IPS DF 4.7 (cell line): ENCODE measurements around the gene VIT.
A peak's percentile ranks its signal among the peaks of the same experiment; 100 is the strongest.

Experiments used
- DNase-seq: peaks from one replicate; pipeline ENCODE4 v3.0.0-alpha.2; 2013; ENCODE audit warnings: low spot score; ENCODE audit errors: extremely low read depth

The VIT gene

GRCh38 chr2:36708041-36708741 is 11.7 kb downstream of the VIT start:
- no peak for DNase-seq

- DNase-seq, result no peak
Measured at GRCh38 chr2:36710858-36711515, 14.5 kb downstream of the VIT start.

GRCh38 chr2:36711741-36712314 is 15.3 kb downstream of the VIT start:
- no peak for DNase-seq

GRCh38 chr2:36713310-36713709 is 16.8 kb downstream of the VIT start:
- DNase-seq, result no peak

- DNase-seq, result no peak
Measured at GRCh38 chr2:36716111-36716510, 19.6 kb downstream of the VIT start.

- no peak for DNase-seq
Measured at GRCh38 chr2:36717603-36718266, 21.2 kb downstream of the VIT start.

GRCh38 chr2:36727550-36727949 is 31.0 kb downstream of the VIT start:
- no peak for DNase-seq

- DNase-seq, result no peak
Measured at GRCh38 chr2:36729067-36729466, 32.6 kb downstream of the VIT start.

GRCh38 chr2:36731941-36732672 is 35.6 kb downstream of the VIT start:
- DNase-seq, result no peak

- no peak for DNase-seq
Measured at GRCh38 chr2:36732673-36733036, 36.1 kb downstream of the VIT start.

GRCh38 chr2:36733215-36733614 is 36.7 kb downstream of the VIT start:
- DNase-seq, result no peak

- DNase-seq, result no peak
Measured at GRCh38 chr2:36734304-36734703, 37.8 kb downstream of the VIT start.

- peak; percentile 74 for DNase-seq
Measured at GRCh38 chr2:36737131-36737750, 40.7 kb downstream of the VIT start.

GRCh38 chr2:36740061-36740460 is 43.6 kb downstream of the VIT start:
- no peak for DNase-seq

- DNase-seq, result no peak
Measured at GRCh38 chr2:36741188-36741837, 44.8 kb downstream of the VIT start.

GRCh38 chr2:36743954-36744353 is 47.4 kb downstream of the VIT start:
- no peak for DNase-seq

- no peak for DNase-seq
Measured at GRCh38 chr2:36748166-36748565, 51.7 kb downstream of the VIT start.

GRCh38 chr2:36750101-36750500 is 53.6 kb downstream of the VIT start:
- DNase-seq, result no peak

GRCh38 chr2:36753706-36754221 is 57.3 kb downstream of the VIT start:
- peak; percentile 92 for DNase-seq

GRCh38 chr2:36754578-36754977 is 58.1 kb downstream of the VIT start:
- DNase-seq, result no peak
